K562 (cell line): Measurements from ENCODE around the gene RILP. TPM values are rescaled to one million over a fixed set of nuclear protein-coding genes. Genes with fewer than 3 reads are reported as not detected.

Experiments used
- ATF7 ChIP-seq: fragments of 450-650 bp; IDR thresholded peaks from 2 replicates; pipeline ENCODE4 v1.7.1; 2014; ENCODE audit warnings: mild to moderate bottlenecking, moderate library complexity
- FIP1L1 ChIP-seq: fragments of 200-400 bp; formaldehyde crosslinking; IDR thresholded peaks from 2 replicates; pipeline ENCODE4 v1.6.1; 2018; ENCODE audit warnings: mild to moderate bottlenecking, low read depth, low read length; ENCODE audit not compliant: poor library complexity, severe bottlenecking
- FOXK1 ChIP-seq: sonication (generic); formaldehyde crosslinking; IDR thresholded peaks from 2 replicates; pipeline ENCODE4 v1.8.0; 2022; ENCODE audit warnings: missing genetic modification reagents, mild to moderate bottlenecking, borderline replicate concordance
- HMGN3 ChIP-seq: IDR thresholded peaks from 2 replicates; pipeline ENCODE4 v1.6.1; 2011; ENCODE audit warnings: borderline replicate concordance, low read depth, mild to moderate bottlenecking, mixed read lengths, low read length; ENCODE audit not compliant: insufficient read length; ENCODE audit errors: extremely low read depth
- L3MBTL2 ChIP-seq: fragments of 450-650 bp; IDR thresholded peaks from 2 replicates; pipeline ENCODE4 v1.6.1; 2016; ENCODE audit warnings: mild to moderate bottlenecking, moderate library complexity
- MECOM ChIP-seq: fragments of 250-450 bp; sonication (Bioruptor Pico); IDR thresholded peaks from 2 replicates; pipeline ENCODE4 v1.8.0; 2022; ENCODE audit warnings: inconsistent platforms
- MTA3 ChIP-seq: fragments of 450-650 bp; formaldehyde crosslinking; IDR thresholded peaks from 2 replicates; pipeline ENCODE4 v1.6.1; 2017; ENCODE audit warnings: mild to moderate bottlenecking, borderline replicate concordance
- REST ChIP-seq, 2 experiments: fragments of 450-650 bp; formaldehyde crosslinking in 1 of 2; IDR thresholded peaks; 2 replicates each; pipeline versions ENCODE4 v1.4.0 to v1.6.1; 2014 to 2020; ENCODE audit warnings: mild to moderate bottlenecking in 2 of 2, borderline replicate concordance in 1 of 2, low read depth in 1 of 2
- SP2 ChIP-seq: IDR thresholded peaks from 2 replicates; pipeline ENCODE4 v1.6.1; 2011; ENCODE audit warnings: mild to moderate bottlenecking, low read depth, low read length, moderate library complexity; ENCODE audit not compliant: poor library complexity, severe bottlenecking; ENCODE audit errors: extremely low read depth
- UBTF ChIP-seq, 2 experiments: IDR thresholded peaks; 2 replicates each; pipeline ENCODE4 v1.6.1; 2012; ENCODE audit warnings: improper control_type of control experiment in 2 of 2, low read depth in 2 of 2, low read length in 2 of 2, borderline replicate concordance in 1 of 2
- ZBTB2 ChIP-seq: fragments of 450-650 bp; IDR thresholded peaks from 2 replicates; pipeline ENCODE4 v1.6.1; 2016; ENCODE audit warnings: antibody characterized with exemption
- ZNF174 ChIP-seq: fragments of 250-450 bp; sonication (Bioruptor Pico); IDR thresholded peaks from 2 replicates; pipeline ENCODE4 v1.4.0; 2020; ENCODE audit warnings: mild to moderate bottlenecking
- ZSCAN29 ChIP-seq: fragments of 450-650 bp; IDR thresholded peaks from 2 replicates; pipeline ENCODE4 v1.6.1; 2017
- polyA plus RNA-seq, 8 experiments: library from polyadenylated mRNA; depleted of rRNA in 4 of 8; stranded (reverse) in 5 of 8; unstranded in 3 of 8; fragments of >200 nt; fragmentation: Nextera tagmentation in 2 of 8; fragmentation: Illumina TruSeq in 1 of 8; extraction: Ambion mirVana in 2 of 8; extraction: Trizol in 1 of 8; gene quantifications; 2 replicates each; pipeline versions ENCODE4 v1.2.1 to v1.2.3, GENCODE V29; 2011 to 2014; ENCODE audit warnings: inconsistent platforms in 1 of 8, missing spikeins in 1 of 8
- total RNA-seq, 7 experiments: library from RNA; depleted of rRNA in 6 of 7; stranded (reverse); fragments of >200 nt in 6 of 7; fragmentation: Illumina TruSeq in 2 of 7; extraction: Trizol in 2 of 7; gene quantifications; 2 replicates each; pipeline versions ENCODE4 v1.2.1 to v1.2.3, GENCODE V29; 2011 to 2021; ENCODE audit warnings: low replicate concordance in 1 of 7

Gene RILP
- total and polyA plus RNA-seq, 9 of the 15 experiments (the other 6 are each of a cell fraction or from before 2014, with no cell fraction given): 0.75 to 54.9 (median 27.8) TPM

GRCh38 chr17:1648173-1648962 lies 1.3 kb downstream of the RILP start (continued):
- peak; percentile 27; the same call in 1 of the 2 replicates for TF ChIP-seq REST (IDR thresholded peaks at IDR 0.05; ENCODE audit: borderline replicate concordance)
- 0 out of 2 replicates have a peak, but pooled peaks have one; percentile 20 for TF ChIP-seq REST (CRISPR knock-in tag; IDR thresholded peaks at IDR 0.05; ENCODE audit: low read depth)
- peak; percentile 45; the same call in 1 of the 2 replicates for TF ChIP-seq L3MBTL2
- 0 out of 2 replicates have a peak, but pooled peaks have one; percentile 21 for TF ChIP-seq ZBTB2
- no peak for TF ChIP-seq FOXK1
- peak in 1 of 2 experiments; percentile 58; a peak in 1 of 4 replicates for TF ChIP-seq UBTF (IDR thresholded peaks at IDR 0.05; ENCODE audit: borderline replicate concordance in 1 of 2, low read depth in 2 of 2, low read length in 2 of 2)
- no peak for TF ChIP-seq ZNF174 (CRISPR knock-in tag)
- TF ChIP-seq SP2: no peak
- 0 out of 2 replicates have a peak, but pooled peaks have one; percentile 8 for TF ChIP-seq ATF7
- TF ChIP-seq MECOM (CRISPR knock-in tag): no peak
- peak; percentile 53 for TF ChIP-seq FIP1L1
- TF ChIP-seq ZSCAN29: no peak
- peak; percentile 37; the same call in 1 of the 2 replicates for TF ChIP-seq MTA3
- TF ChIP-seq HMGN3: peak; percentile 24
